HG03354 (cell line): ENCODE data around the gene TPSAB1.
"Not testable (repeated sequence)": the region's sequence is repeated elsewhere in the genome, so short reads cannot be mapped to it uniquely, and the experiment has no call there.

Source experiments
- ATAC-seq: cut with Tn5 transposase; IDR thresholded peaks from one replicate; pipeline ENCODE4 v1.9.1; 2021; ENCODE audit warnings: mild to moderate bottlenecking; ENCODE audit not compliant: unreplicated experiment, poor library complexity, severe bottlenecking

TPSAB1 gene

DNA sequence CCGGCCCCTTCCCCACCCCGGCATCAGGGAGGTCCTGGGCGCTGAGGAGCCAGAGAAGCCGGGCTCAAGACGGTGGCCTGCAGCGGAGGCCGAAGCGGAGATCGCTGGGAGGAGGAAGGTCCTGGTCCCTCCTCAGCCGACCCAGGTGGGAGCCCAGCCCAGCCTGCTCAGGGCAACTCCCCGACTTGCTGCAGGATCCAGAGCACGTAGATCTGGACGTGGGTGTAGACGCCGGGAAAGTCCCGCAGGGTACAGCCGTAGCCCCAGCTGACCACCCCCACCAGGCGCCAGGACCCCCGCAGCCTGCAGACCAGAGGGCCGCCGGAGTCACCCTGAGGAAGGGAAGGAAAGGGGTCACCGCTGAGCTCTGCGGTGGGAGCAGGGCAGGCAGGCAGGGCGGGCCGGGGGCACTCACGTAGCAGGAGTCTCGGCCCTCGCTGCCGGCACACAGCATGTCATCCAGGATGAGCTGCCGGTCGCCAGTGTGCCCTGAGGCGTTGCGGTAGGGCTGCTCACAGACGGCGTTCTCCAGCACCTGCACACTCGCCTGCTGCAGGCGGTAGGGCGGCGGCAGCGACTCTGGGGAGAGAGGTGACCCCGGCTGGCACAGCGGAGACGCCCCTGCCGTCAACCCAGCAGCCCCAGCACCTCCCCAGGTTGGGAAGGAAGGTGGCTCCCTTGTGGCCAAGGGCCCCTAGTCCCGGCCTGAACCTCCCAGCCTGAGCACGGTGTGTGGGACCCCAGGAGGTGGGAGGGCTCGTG is 20.8 kb downstream of the TPSAB1 start:
- ATAC-seq: no peak

DNA sequence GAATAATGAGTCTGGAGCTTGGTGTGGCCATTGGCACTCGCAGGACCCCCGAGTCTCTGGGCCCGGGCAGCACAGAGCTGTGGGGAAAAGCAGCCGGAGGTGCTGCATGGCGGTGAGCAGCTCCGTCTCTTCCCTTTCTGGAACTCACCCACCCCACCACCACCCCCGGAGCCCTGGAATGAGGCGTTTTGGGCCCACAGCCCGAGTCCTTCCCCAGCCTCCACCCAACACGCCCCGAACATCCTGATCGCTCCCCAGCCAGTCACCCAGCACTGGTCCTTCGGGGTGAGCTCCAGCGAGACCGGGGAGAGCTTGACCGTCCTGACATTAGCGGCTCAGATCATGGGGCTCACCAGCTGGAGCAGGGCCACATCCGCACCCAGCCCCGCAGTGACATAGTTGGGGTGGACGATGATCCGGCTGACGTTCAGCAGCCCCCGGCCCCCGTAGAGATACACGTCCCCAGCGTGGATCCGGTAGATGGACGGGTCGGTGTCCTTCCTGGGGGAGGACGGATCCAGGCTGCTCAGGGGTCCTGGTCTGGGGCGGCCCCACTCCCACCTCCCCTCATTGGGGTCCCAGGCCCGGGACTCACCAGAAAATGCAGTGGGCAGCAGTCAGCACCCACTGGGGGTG is 21.8 kb downstream of the TPSAB1 start:
- ATAC-seq: no peak

DNA sequence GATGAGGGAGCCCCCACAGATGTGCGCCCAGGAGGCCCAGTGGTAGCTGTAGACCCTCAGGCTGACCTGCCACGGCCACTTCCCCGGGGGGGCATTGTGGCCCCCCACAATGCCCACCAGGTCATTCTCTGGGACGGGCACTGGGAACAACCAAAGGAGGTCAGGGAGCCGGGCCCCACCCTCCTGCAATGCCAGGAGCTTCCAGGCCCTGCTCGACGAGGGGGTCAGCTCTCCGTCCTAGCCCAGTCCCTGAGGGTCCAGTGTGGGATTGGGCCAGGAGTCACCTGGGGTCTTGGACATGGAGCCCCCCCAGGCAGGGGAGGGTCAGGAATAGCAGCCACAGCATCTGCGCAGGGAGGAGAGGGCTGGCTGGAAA is 22.3 kb downstream of the TPSAB1 start:
- ATAC-seq: no peak

DNA sequence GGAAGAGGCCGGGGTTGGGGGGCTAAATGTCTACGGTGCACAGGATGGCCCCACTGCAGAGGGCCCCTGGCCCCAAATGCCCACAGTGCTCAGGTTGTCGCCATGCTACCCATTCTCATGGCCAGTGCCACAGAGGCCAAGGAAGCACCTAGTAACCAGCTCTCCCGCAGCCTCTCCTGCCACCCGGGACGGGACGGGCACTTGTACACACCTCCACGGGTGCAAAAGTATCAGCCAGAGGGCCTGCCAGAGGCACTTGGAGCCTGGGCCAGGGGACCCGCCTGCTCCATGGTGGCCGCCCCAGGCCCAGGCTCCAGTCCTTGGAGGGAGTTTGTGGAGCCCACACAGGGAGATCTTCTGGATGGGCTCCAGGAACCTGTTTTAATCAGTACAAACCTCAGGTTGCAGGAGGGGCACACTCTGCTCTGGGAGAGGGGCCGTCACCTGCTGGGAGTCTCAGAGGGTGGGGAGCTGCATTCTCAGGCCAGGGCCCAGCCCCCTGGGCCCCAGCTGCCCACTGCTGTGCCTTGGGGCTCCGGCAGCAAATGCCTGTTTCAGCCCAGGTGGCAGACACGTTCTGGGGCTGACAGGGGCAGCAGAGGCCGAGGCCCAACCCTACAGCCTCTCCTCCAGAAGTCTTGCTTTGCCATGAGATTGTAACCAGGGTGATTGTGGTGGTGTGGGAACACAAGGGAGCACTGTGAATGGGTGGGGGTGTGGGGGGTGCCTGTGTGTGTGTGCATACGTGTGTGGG is 23.3 kb downstream of the TPSAB1 start:
- no peak for ATAC-seq

DNA sequence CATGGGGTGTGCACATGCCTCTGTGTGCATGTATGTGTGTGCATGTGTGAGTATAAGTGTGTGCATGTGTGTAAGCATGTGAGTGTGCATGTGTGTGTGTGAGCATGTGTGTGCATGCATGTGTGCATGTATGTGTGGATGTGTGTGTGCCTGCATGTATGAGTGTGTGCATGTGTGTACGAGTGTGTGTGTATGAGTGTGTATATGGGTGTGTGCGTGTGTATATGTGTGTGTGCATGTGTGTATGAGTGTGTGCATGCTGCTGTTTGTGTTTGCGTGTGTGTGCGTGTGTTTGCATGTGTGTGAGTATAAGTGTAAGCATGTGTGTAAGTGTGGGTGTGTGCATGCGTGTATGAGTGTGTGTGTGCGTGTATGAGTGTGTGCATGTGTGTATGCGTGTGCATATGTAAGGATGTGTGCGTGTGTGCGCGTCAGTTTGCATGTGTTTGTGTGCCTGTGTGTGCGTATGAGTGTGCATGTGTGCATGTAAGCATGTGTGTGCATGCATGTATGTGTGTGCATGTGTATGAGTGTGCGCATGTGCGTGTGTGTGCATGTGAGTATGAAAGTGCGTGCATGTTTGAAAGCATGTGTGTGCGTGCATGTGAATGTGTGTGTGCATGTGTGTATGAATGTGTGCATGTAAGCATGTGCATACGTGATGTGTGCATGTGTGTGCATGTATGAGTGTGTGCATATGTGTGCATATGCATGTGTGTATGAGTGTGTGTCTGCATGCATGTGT is 24.0 kb downstream of the TPSAB1 start:
- no peak for ATAC-seq

DNA sequence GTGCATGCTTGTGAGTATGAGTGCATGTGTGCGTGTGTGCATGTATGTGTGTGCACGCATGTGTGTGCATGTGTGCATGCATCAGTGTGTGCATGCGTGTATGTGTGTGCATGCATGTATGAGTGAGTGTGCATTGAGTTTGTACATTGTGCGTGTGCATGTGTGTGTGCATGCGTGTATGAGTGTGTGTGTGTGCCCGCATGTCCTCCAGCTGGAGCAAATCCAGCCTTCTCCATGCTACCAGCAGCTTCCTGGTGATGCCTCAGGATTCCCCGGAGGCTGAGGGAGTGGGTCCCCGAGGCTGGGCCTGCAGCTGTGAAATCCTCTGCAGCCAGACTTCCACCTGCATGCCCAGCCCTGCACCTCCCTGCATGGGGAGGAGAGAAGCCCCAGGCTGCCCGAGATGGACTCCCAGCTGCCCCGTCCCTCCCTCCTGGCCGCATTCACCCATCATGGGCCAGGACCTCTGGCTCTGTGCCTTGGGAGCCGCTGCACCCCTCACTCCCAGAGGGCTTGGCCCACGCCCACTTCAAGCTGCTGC is 24.7 kb downstream of the TPSAB1 start:
- ATAC-seq: no peak

DNA sequence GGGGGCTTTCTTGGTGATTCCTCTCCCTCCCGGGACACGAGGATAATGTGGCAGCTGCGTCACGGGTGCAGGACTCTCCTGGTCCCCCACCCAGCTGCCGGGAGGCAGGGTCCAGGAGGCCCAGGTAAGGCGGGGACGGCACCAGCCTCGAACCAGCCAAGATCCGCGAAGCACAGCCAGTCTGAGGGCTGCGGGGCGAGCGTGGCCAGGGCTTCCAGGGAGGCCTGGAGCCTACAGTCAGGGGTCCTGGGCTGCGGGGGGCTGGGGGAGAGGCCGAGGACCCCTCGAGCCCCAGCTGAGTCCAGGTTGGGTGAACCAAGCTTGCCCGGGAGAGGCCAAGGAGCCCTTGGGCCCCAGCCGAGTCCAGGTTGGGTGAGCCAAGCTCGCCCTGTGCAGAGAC is 25.3 kb downstream of the TPSAB1 start:
- no peak for ATAC-seq

DNA sequence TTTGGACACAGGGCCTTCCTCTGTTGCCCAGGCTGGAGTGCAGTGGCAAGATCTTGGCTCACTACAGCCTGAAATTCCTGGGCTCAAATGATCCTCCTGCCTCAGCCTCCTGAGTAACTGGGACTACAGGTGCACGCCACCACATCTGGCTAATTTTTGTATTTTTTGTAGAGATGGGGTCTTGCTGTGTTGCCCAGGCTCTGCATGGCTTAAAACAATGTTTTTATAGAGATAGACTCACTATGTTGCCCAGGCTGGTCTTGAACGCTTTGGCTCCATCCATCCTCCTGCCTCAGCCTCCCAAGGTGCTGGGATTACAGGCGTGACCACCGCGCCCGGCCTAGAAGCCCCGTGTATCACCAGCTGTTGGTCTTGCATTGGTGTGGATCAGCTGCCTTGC is 28.9 kb downstream of the TPSAB1 start:
- ATAC-seq: not testable (repeated sequence)

DNA sequence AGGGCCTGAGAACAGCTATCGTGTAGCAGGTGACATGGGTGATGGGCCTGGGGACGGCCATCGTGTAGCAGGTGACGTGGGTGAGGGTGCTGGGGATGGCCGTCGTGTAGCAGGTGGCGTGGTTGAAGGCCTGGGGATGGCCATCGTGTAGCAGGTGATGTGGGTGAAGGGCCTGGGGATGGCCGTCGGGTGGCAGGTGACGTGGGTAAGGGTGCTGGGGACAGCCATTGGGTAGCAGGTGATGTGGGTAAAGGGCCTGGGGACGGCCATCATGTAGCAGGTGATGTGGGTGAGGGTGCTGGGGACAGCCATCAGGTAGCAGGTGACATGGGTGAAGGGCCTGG is 30.8 kb downstream of the TPSAB1 start:
- ATAC-seq: no peak

DNA sequence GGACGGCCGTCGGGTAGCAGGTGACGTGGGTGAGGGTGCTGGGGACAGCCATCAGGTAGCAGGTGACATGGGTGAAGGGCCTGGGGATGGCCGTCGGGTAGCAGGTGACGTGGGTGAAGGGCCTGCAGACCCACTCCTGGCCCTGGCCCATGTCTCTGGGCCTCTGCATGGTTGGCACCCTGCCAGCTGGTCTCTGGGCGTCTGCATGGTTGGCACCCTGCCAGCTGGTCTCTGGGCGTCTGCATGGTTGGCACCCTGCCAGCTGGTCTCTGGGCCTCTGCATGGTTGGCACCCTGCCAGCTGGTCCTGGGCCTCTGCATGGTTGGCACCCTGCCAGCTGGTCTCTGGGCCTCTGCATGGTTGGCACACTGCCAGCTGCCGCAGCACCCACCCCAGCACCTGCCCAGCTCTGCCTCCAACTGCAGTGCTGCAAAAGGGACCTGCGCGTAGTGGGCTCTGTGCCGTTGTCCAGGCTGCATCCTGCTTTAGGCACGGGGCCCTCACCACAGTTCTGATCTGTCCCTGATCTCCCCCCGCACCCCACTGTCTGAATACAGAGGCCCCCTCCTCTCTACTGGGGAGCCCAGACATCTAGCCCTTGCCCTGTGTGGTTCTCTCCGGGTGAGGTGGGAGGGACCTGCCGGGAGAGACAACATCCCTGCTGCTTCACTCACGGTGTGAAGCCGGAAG is 31.4 kb downstream of the TPSAB1 start:
- ATAC-seq: not testable (repeated sequence)

DNA sequence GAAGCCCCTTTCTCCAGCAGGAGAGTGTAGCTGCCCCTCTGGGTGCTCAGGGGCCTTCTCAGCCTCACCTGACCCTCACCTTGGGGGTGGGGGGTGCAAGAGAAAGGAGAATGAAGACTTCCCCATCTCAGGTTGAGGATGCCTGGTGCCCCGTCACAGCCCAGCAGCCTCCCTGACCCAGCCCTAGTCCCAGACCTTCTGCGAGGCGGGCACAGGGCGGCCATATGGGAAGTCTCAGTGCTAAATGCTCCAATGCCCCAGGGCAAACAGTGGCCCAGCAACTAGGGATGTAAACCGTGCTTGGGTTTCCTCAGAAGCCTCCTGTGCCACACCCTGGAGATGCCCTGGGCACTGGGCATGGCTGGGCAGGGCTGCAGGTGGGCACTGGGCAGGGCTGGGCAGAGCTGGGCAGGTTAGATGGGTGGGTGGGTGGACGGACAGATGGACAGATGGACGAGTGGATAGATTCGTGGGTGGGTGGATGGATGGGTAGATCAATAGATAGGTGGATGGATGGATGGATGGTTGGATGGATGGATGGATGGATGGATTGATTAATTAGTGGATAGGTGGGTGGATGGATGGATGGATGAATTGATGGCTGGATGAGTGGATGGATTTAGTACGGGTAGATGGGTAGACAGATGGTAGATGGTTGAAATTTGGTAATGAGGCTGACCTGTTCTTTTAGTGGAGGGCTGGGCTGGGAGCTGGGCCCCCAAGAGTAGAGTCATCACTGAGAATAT is 32.1 kb downstream of the TPSAB1 start:
- no peak for ATAC-seq

DNA sequence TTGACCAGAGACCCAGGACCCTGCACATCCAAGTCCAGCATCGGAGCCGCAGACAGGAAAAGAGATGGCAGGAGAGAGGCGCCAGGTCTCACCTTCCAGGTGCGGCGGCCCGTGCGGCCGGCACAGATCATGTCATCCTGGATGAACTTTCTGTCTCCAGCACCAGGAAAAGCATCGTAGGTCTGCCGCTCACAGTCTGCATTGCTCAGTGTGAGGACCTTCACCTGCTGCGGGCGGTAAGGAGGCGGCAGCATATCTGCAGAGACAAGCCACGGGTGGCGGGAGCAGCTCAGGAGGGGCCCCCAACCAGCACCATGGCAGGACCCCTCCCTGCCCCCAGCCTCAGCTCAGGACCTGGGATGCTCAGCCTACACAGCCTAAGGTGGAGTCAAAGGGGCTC is 33.3 kb downstream of the TPSAB1 start:
- no peak for ATAC-seq

DNA sequence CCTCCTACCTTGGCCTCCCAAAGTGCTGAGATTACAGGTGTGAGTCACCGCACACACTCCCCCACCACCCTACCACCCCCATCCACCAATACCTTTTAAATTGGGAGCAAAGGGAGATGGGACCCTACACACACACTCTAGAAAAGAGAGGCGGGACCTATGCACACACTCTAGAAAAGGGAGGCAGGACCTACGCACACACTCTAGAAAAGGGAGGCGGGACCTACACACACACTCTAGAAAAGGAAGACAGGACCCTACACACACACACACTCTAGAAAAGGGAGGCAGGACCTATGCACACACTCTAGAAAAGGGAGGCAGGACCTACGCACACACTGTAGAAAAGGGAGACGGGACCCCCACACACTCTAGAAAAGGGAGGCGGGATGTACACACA is 34.3 kb downstream of the TPSAB1 start:
- no peak for ATAC-seq

DNA sequence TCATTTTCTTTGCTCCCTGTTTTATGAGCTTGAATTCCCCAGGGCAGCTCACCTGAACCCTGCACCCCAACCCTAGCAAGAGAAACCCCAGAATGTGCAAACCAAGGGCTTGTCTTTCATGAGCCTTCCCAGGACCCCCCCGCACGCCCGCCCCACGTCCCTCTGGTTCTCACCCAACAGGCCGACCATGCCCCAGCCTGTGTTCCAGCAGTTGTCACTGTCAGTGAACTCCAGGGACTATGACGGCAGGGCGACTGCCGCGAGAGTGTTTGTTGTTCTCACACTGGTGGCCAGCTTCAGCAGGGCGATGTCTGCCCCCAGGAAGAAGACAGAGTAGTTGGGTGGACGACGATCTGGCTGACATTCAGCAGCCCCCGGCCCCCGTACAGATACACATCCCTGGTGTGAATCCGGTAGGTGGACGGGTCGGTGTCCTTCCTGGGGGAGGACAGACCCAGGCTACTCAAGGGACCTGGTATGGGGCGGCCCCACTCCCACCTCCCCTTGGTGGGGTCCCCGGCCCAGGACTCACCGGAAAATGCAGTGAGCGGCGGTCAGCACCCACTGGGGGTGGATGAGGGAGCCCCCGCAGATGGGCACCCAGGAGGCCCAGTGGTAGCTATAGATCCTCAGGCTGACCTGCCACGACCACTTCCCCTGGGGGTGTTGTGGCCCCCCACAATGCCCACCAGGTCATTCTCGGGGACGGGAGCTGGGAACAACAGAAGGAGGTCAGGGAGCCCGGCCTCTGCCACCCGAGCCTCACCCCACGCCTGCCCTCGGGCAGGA is 35.5 kb downstream of the TPSAB1 start:
- ATAC-seq: no peak

DNA sequence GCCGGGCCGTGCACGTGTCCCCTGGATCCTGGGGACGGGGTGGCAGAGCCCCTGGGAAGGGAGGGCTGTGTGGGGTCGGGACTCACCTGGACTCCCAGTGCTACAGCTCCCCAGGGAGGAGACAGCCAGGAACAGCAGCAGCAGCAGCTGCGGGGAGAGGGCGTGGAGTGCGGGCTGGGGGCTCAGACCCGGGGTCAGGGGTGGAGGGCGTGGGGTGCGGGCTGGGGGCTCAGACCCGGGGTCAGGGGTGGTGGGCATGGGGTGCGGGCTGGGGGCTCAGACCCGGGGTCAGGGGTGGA is 36.0 kb downstream of the TPSAB1 start:
- no peak for ATAC-seq

DNA sequence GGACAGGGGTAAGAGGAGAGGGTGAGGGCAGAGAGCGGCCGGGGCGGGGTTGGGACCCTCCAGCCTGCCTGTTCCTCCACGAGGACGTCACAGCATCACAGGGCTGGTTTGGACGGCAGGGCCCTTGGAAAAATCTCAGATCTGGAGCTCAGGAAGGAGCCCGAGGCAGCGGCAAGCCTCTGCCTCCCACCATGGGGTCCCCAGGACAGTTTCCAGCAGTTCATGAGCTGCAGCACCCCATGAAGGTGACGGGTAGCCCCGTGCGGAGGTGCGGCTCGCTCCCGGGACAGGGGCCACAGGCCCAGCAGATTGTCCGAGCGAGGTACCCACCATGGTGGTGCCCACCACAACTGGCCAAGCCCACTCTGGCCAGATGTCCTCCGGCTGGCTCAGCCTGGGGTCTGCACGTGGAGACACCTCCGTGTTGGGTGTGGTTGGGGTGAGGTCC is 36.7 kb downstream of the TPSAB1 start:
- no peak for ATAC-seq

DNA sequence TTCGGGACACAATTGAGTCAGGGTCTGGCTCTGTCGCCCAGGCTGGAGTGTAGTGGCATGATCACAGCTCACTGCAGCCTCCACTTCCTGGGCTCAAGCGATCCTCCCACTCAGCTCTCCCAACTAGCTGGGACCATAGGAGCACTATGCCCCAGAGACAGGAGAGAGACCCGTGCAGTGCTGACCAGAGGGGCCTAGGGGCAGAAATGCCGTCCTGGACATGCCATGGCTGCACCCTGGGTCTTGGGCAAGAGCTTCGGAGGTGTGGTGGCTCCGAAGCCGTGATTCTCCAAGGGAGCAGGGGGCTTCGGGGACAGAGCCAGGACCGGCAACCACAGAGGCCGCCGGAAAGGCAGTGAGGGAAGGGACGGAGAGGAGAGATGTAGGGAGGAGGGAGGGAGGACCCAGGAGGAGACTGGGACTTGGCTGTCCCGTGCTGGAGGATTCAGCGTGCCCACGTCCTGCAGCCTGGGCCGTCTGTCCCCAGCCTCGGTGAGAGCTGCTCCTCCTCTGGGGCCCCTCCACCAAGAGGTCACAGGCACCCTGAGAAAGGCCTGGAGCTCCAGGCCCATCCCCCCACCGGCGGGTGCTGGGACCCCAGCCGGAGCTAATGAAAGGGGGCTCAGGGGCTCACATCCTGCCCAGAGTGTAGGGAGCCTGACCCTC is 37.2 kb downstream of the TPSAB1 start:
- no peak for ATAC-seq

DNA sequence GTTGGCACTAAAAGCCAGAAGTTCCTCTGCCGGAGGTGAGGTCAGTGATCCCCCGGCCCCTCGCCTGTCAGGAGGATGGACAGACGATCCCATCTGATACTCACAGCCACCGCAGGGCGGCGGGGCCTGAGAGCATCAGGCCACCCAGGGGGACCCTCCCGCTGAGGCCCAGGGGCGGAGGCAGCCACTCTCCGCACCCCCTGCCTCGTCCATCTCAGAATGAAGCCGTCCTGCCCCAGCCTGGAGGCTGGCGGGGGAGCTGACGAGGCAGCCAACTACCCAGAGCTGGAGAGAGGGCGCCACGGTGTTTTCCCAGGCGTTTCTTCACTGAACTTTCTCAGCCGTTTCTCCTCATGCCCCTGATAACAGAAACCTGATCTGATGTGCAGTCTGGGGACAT is 38.0 kb downstream of the TPSAB1 start:
- ATAC-seq: no peak
